GM19099 (cell line): ENCODE measurements around the gene LILRB3.

Experiments
- POLR2A ChIP-seq: IDR thresholded peaks from 3 replicates; pipeline ENCODE4 v1.6.1; 2011; ENCODE audit warnings: low read depth; ENCODE audit not compliant: insufficient read length; ENCODE audit errors: extremely low read depth

LILRB3 gene

GRCh38 chr19:54190503-54191010 is 32.2 kb downstream of the LILRB3 start:
- TF ChIP-seq POLR2A = no peak

- TF ChIP-seq POLR2A = peak; percentile 75
Measured at GRCh38 chr19:54189735-54190502, 32.9 kb downstream of the LILRB3 start.

DNA sequence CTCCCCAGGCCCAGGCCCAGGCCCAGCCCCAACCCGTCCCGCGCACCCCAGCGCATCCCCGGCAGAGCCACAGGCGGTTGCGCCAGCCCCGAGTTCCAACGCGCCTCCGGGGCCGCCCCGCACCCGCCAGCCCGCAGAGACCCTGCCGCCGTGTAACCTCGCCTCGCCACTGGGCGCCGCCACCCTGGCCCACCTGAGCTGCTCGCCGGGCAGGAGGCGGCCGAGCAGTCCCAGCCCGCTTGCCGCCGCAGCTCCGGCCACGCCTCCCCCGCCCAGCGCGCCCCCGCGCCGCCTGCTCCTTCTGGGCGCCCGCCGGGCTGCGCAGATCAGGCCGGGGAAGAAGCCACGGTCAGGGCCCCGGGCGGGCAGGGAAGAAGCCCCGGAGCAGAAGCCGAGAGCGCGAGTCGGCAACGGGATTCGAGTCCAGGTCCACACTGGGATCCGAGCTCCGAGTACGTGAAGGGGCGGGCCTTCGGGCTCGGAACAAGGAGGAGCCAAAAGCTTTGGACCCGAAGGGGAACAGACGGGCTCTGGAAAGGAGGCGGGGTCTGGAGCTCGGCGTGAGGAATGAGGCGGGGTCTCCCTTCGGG is 33.6 kb downstream of the LILRB3 start, which contains the start of gene MBOAT7:
TSS of gene MBOAT7 (minus strand) at position 436 of the 590 bp plus-strand sequence. CDS start 1,072 bp downstream, outside the sequence.
- TF ChIP-seq POLR2A = peak; percentile 50

GRCh38 chr19:54188215-54188871 is 34.5 kb downstream of the LILRB3 start:
- no peak for TF ChIP-seq POLR2A

- TF ChIP-seq POLR2A = no peak
Measured at GRCh38 chr19:54186934-54187381, 35.8 kb downstream of the LILRB3 start.

DNA sequence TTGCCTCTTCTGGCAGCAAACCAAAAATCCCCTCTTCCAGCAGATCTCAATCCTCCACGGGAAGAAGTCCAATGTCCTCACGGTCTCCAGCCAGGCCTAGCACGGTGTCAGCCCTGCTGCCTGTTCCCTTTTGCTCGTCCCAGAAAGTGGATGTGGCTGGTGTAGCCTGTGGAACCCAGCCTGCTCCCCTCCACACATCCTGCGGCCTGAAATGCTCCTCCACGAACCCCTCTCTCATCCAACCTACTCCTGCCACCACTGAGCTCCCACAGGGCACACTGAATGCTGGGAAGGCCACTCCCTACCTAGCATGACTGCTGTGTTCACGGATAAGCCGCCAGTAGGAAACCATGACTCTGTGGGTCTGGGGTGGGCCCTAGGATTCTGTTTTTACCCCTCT is 36.5 kb downstream of the LILRB3 start:
- no peak for TF ChIP-seq POLR2A

GRCh38 chr19:54183431-54183830 is 39.4 kb downstream of the LILRB3 start:
- TF ChIP-seq POLR2A = no peak

DNA sequence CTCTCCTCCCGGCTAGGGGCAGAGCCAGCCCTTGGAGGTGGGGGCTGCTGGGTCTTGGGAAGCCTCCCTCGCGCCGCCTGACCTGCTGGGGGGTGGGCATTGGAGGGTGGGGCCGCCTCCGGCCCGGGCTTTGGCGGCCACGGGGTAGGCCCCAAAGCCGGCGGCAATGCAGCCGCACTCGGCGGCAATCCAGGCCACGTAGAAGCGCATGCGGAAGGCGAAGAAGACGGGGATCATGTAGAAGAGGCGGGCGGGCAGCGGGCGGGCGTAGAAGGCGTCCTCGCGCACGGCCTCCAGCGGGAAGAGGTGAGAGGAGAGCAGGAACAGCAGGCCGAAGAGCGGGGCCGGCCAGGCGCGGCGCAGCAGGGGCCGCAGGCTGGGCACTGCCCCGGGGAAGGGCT is 42.1 kb downstream of the LILRB3 start:
- TF ChIP-seq POLR2A = no peak

DNA sequence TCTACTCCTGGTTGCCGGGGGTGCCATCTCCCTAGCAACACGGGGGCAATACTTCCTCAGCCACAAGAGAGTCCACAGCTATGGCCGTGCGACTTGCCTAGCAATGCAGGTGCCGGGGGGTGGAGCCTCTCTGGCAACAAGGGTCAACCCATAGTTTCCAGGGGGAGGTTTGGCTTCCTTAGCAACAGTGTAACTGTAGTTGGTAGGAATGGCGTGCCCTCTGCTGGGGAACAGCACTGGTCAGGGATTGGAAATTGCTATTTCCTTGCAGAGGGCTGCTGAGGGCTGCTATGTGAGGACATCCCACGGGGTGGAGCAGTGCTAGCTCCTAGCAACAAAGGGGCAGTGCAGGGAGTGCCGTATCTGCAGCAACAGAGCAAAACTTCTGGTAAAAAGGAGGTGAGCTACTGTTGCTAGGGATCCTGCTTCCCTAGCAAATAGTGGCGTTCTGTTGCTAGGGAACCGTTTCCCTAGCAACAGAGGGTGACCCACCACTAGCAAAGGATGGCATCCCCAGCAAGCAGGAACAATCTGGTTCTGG is 42.8 kb downstream of the LILRB3 start:
- TF ChIP-seq POLR2A = no peak

DNA sequence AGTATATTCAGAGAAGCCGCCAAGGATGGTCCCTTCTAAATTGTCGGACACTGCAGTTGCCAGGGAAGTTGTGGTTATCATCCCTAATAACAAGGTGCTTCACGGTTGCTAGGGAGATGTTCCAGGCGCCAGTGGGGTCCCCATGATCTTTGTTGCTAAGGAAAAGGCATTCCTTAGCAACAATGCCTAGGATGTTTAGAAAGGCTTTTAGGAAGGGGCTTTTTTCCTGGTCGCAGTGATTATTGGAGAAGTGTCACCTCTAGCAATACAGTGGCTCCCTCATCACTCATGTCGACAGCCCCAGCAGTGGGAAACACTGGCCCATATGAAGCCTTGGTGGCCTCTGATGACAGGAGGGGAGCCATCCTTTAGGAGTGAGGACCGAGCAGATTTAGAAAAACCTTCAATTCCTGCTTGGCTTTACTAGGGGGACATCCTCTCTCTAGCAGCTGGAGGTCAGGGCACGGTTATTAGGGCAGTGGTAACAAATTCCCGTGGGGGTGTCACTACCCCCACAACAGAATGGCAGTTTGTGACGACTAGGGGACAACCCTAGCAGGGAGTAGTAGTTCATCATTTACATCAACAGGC is 43.5 kb downstream of the LILRB3 start:
- no peak for TF ChIP-seq POLR2A

DNA sequence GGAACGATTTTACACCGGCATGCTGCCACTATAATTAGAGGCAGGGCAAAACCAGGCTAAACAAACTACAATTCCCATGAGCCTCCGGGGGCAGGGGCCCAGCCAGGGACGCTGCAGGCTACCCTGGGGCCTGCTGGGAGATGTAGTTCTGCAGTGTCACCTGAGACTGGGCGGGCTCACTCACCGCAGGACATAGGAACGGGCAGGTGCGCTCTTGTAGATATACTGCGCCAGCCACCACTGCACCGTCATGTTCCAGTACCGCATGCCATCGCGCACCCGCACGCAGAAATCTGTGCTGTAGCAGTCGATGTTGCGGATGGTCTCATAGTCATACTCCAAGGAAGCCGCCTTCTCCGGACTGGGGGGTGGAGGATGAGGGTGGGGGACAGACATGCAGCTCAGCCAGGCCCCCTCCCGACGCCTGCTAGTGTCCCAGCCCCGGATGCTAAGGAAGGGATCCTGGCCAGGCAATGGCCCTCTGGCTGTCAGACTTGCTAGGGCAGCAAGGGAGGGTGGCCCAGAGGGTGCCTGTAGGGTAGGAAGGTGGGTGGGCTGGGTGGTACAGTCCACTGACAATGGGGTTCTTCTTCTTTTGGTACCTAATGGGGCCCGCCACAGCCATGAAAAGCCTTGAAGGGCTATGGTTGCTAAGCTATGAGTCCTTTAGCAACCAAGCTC is 44.1 kb downstream of the LILRB3 start:
- no peak for TF ChIP-seq POLR2A

DNA sequence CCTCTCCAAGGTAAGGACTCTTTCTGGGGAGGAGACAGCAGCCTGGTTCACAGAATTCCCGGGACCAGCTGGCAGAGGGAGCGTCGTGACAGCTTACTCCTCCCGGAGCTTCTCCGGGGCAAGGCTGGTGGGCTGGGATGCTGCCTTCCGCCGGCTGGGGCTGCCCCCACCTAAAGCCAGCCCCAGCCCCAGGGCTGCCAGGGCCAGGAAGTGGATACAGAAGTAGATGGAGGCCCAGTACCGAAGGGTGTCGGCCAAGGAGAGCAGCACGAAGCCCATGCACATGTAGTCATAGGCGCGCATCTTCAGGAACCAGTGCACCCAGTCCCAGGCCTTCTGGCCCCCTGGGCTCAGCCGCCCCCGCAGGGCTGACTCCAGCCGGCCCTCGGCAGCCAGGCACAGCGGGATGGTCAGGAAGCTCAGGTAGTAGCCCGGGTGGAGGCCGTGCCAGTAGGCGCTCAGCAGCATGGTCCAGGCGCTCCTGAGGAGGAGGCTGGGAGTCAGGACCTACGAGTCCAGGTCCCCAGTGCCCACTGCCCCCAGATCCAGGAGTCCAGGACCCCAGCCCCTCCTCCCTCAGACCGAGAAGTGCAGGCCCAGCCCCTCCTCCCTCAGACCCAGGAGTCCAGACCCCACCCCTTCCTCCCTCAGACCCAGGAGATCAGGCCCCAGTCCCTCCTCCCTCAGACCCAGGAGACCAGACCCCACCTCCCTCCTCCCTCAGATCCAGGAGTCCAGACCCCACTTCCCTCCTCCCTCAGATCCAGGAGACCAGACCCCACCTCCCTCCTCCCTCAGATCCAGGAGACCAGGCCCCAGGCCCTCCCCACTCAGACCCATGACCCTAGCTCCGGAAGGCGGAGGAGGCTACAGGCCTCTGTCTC is 48.6 kb downstream of the LILRB3 start:
- TF ChIP-seq POLR2A = no peak

DNA sequence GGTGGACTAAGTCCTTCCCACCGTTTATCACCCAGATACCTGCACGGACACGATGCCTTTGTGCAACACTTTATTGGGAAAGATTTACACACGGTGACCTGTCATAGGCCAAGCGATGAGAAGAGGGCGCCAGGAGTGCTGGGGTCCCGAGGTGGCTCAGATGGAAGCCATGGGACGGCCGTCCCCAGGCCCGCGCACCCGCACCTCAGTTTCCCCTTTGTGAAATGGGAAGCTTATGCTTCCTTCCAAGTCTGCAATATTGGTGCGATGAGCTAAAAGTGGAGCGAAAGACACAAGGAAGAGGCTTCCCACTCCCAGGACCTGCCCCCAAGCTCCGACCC is 49.5 kb downstream of the LILRB3 start:
- TF ChIP-seq POLR2A = no peak
